SK-N-SH treated with all-trans-retinoic acid at 6 μM for 48 hours (cell line): Measurements from ENCODE around the gene LIPM.

Source experiments
- ATAC-seq: fragments of 200-7000 bp; cut with Tn5 transposase; 3 replicates; pipeline ENCODE4 v1.9.1; 2020; ENCODE audit warnings: mild to moderate bottlenecking, moderate library complexity
- BACH2 ChIP-seq: fragments of 250-450 bp; sonication (Bioruptor Pico); IDR thresholded peaks from 2 replicates; pipeline ENCODE4 v1.9.0; 2021; ENCODE audit warnings: mild to moderate bottlenecking, borderline replicate concordance
- CREB5 ChIP-seq: fragments of 250-450 bp; sonication (Bioruptor Pico); IDR thresholded peaks from 2 replicates; pipeline ENCODE4 v1.5.1; 2020; ENCODE audit warnings: low read depth, mild to moderate bottlenecking, moderate library complexity
- CSDC2 ChIP-seq: fragments of 250-450 bp; sonication (Bioruptor Pico); IDR thresholded peaks from 2 replicates; pipeline ENCODE4 v1.5.0; 2020; ENCODE audit warnings: mild to moderate bottlenecking, moderate library complexity
- CSRNP3 ChIP-seq: fragments of 250-450 bp; sonication (Bioruptor Pico); IDR thresholded peaks from 2 replicates; pipeline ENCODE4 v1.5.1; 2021; ENCODE audit warnings: mild to moderate bottlenecking, moderate library complexity
- GLIS3 ChIP-seq: fragments of 250-450 bp; sonication (Bioruptor Pico); IDR thresholded peaks from 2 replicates; pipeline ENCODE4 v1.5.0; 2020; ENCODE audit warnings: mild to moderate bottlenecking, moderate library complexity
- ISL1 ChIP-seq: fragments of 250-450 bp; sonication (Bioruptor Pico); IDR thresholded peaks from 2 replicates; pipeline ENCODE4 v2.1.2; 2022; ENCODE audit warnings: mild to moderate bottlenecking, moderate library complexity
- PATZ1 ChIP-seq: fragments of 250-450 bp; sonication (Bioruptor Pico); IDR thresholded peaks from 2 replicates; pipeline ENCODE4 v1.8.0; 2020; ENCODE audit warnings: mild to moderate bottlenecking, moderate library complexity, borderline replicate concordance
- POU6F1 ChIP-seq: fragments of 250-450 bp; sonication (Bioruptor Pico); IDR thresholded peaks from 2 replicates; pipeline ENCODE4 v1.8.0; 2021; ENCODE audit warnings: low read depth, mild to moderate bottlenecking, moderate library complexity, borderline replicate concordance
- PPARA ChIP-seq: fragments of 250-450 bp; sonication (Bioruptor Pico); IDR thresholded peaks from 2 replicates; pipeline ENCODE4 v1.5.0; 2020; ENCODE audit warnings: mild to moderate bottlenecking, borderline replicate concordance
- RARB ChIP-seq: fragments of 250-450 bp; sonication (Bioruptor Pico); IDR thresholded peaks from 2 replicates; pipeline ENCODE4 v1.8.0; 2021; ENCODE audit warnings: mild to moderate bottlenecking, moderate library complexity
- SNAI2 ChIP-seq: fragments of 250-450 bp; sonication (Bioruptor Pico); IDR thresholded peaks from 2 replicates; pipeline ENCODE4 v1.5.0; 2020; ENCODE audit warnings: mild to moderate bottlenecking, moderate library complexity
- TCF4 ChIP-seq: fragments of 250-450 bp; sonication (Bioruptor Pico); IDR thresholded peaks from 2 replicates; pipeline ENCODE4 v1.8.0; 2021; ENCODE audit warnings: mild to moderate bottlenecking, moderate library complexity, borderline replicate concordance
- TOX ChIP-seq: fragments of 250-450 bp; sonication (Bioruptor Pico); IDR thresholded peaks from 2 replicates; pipeline ENCODE4 v1.8.0; 2021; ENCODE audit warnings: mild to moderate bottlenecking, moderate library complexity, borderline replicate concordance
- TSHZ2 ChIP-seq: fragments of 250-450 bp; sonication (Bioruptor Pico); IDR thresholded peaks from 2 replicates; pipeline ENCODE4 v1.5.0; 2020; ENCODE audit warnings: mild to moderate bottlenecking, moderate library complexity
- ZFP3 ChIP-seq: fragments of 250-450 bp; sonication (Bioruptor Pico); IDR thresholded peaks from 2 replicates; pipeline ENCODE4 v1.5.0; 2020; ENCODE audit warnings: mild to moderate bottlenecking, moderate library complexity
- ZFP30 ChIP-seq: fragments of 450-650 bp; formaldehyde crosslinking; IDR thresholded peaks from 2 replicates; pipeline ENCODE4 v1.5.0; 2022; ENCODE audit warnings: mild to moderate bottlenecking, moderate library complexity
- ZNF565 ChIP-seq: fragments of 450-650 bp; formaldehyde crosslinking; conservative IDR thresholded peaks from 2 replicates; pipeline ENCODE4 v1.5.0; 2020; ENCODE audit warnings: low read depth, mild to moderate bottlenecking, moderate library complexity
- ZNF8 ChIP-seq: fragments of 450-650 bp; formaldehyde crosslinking; IDR thresholded peaks from 2 replicates; pipeline ENCODE4 v1.5.0; 2020; ENCODE audit warnings: mild to moderate bottlenecking, moderate library complexity

LIPM gene

GRCh38 chr10:88756660-88757059 is 45.9 kb upstream of the LIPM start:
- no peak for TF ChIP-seq BACH2 (CRISPR knock-in tag)
- TF ChIP-seq POU6F1 (CRISPR knock-in tag): no peak
- TF ChIP-seq TOX: no peak
- no peak for TF ChIP-seq GLIS3 (CRISPR knock-in tag)
- no peak for TF ChIP-seq ZNF8 (CRISPR knock-in tag)
- TF ChIP-seq PPARA (CRISPR knock-in tag): no peak
- no peak for TF ChIP-seq TCF4
- no peak for TF ChIP-seq RARB (CRISPR knock-in tag)
- no peak for TF ChIP-seq PATZ1 (CRISPR knock-in tag)
- no peak for TF ChIP-seq ZFP3 (CRISPR knock-in tag)
- TF ChIP-seq SNAI2 (CRISPR knock-in tag): no peak
- TF ChIP-seq ZFP30 (CRISPR knock-in tag): no peak
- no peak for TF ChIP-seq TSHZ2 (CRISPR knock-in tag)
- TF ChIP-seq, all 23 proteins: peak for 0
- ATAC-seq: no peak

- no peak for TF ChIP-seq ISL1 (CRISPR knock-in tag)
- TF ChIP-seq ZNF565 (CRISPR knock-in tag): no peak
- TF ChIP-seq PATZ1 (CRISPR knock-in tag): no peak
- TF ChIP-seq CSDC2 (CRISPR knock-in tag): no peak
- no peak for TF ChIP-seq CREB5 (CRISPR knock-in tag)
- TF ChIP-seq ZNF8 (CRISPR knock-in tag): no peak
- TF ChIP-seq POU6F1 (CRISPR knock-in tag): no peak
- no peak for TF ChIP-seq CSRNP3
- TF ChIP-seq, all 23 proteins: peak for 0
- ATAC-seq: no peak
Observed at GRCh38 chr10:88759366-88760101, 43.0 kb upstream of the LIPM start, which contains the start of gene LIPN. Gene LIPN (plus strand): TSS chr10:88760020. CDS start chr10:88761406, 1,386 bp downstream.
